SK-N-SH (cell line): ENCODE measurements around the gene SKOR2. TPM values are rescaled to one million over a fixed set of nuclear protein-coding genes. Genes with fewer than 3 reads are reported as not detected.
A peak's percentile ranks its signal among the peaks of the same experiment; 100 is the strongest.
"Not testable (repeated sequence)": the region's sequence is repeated elsewhere in the genome, so short reads cannot be mapped to it uniquely, and the experiment has no call there.

Experiments
- CTCF ChIA-PET: fragments of 300-600, 350-600 bp; formaldehyde crosslinking; extraction: SDS; loops from one replicate; lab custom pipeline; 2021; lab: Yijun Ruan, JAX
- POLR2A ChIA-PET: fragments of 350-600 bp; sonication (Branson Sonifier 250); formaldehyde crosslinking; extraction: SDS; loops from one replicate; lab custom pipeline; 2020; ENCODE audit warnings: antibody characterized with exemption, inconsistent platforms; lab: Yijun Ruan, JAX
- DNase-seq: peaks from one replicate; pipeline ENCODE4 v3.0.0; 2012
- H2AFZ ChIP-seq: fragments of 200-600 bp; sonication (generic); 2 replicates; pipeline ENCODE4 v1.8.1; 2016; ENCODE audit warnings: antibody characterized with exemption, mild to moderate bottlenecking, low read depth
- H3F3A ChIP-seq: fragments of 200-600 bp; sonication (generic); replicated peaks from 2 replicates; pipeline ENCODE3; 2016; ENCODE audit warnings: antibody characterized with exemption, mild to moderate bottlenecking; ENCODE audit not compliant: insufficient read depth
- H3K27ac ChIP-seq, 2 experiments: fragments of 200-500 bp in 1 of 2; fragments of 200-600 bp in 1 of 2; sonication (Bioruptor generic) in 1 of 2; sonication (generic), shearing (Covaris generic) in 1 of 2; 2 replicates each; pipeline versions ENCODE4 v1.5.1 to v1.6.1; 2014 to 2016; ENCODE audit warnings: low read depth in 2 of 2, inconsistent platforms in 1 of 2, low read length in 1 of 2, mild to moderate bottlenecking in 1 of 2, mixed read lengths in 1 of 2
- H3K27me3 ChIP-seq: fragments of 200-600 bp; sonication (generic), shearing (Covaris generic); 2 replicates; pipeline ENCODE4 v1.6.1; 2016; ENCODE audit warnings: mixed run types; ENCODE audit not compliant: insufficient read depth
- H3K36me3 ChIP-seq, 2 experiments: fragments of 200-500 bp in 1 of 2; fragments of 200-600 bp in 1 of 2; sonication (Bioruptor generic) in 1 of 2; sonication (generic) in 1 of 2; replicated peaks in 1 of 2; 2 replicates each; pipeline versions ENCODE3 to v1.5.1; 2014 to 2016; ENCODE audit warnings: low read length in 1 of 2, mild to moderate bottlenecking in 1 of 2; ENCODE audit not compliant: insufficient read depth in 2 of 2, control insufficient read depth in 1 of 2
- H3K4me1 ChIP-seq, 2 experiments: fragments of 200-500 bp in 1 of 2; fragments of 200-600 bp in 1 of 2; sonication (Bioruptor generic) in 1 of 2; sonication (generic), shearing (Covaris generic) in 1 of 2; 2 replicates each; pipeline versions ENCODE4 v1.5.1 to v1.6.1; 2014 to 2016; ENCODE audit warnings: low read depth in 1 of 2, low read length in 1 of 2, mixed run types in 1 of 2; ENCODE audit not compliant: insufficient read depth in 2 of 2, control insufficient read depth in 1 of 2
- H3K4me2 ChIP-seq: fragments of 200-600 bp; sonication (generic), shearing (Covaris generic); 2 replicates; pipeline ENCODE4 v1.6.1; 2017; ENCODE audit warnings: mixed run types
- H3K4me3 ChIP-seq, 2 experiments: fragments of 200-500 bp in 1 of 2; fragments of 200-600 bp in 1 of 2; sonication (Bioruptor generic) in 1 of 2; sonication (generic), shearing (Covaris generic) in 1 of 2; 2 replicates each; pipeline versions ENCODE4 v1.5.1 to v1.8.1; 2014 to 2016; ENCODE audit warnings: low read depth in 2 of 2, inconsistent platforms in 1 of 2, low read length in 1 of 2, mild to moderate bottlenecking in 1 of 2, mixed read lengths in 1 of 2, moderate library complexity in 1 of 2
- H3K79me2 ChIP-seq: fragments of 200-600 bp; sonication (generic); 2 replicates; pipeline ENCODE4 v1.8.1; 2017; ENCODE audit warnings: mild to moderate bottlenecking; ENCODE audit not compliant: insufficient read depth
- H3K9ac ChIP-seq: fragments of 200-600 bp; sonication (generic); 2 replicates; pipeline ENCODE4 v1.6.1; 2017; ENCODE audit warnings: mixed run types
- H3K9me2 ChIP-seq: fragments of 200-600 bp; sonication (generic); 2 replicates; pipeline ENCODE4 v1.6.1; 2017; ENCODE audit warnings: mixed run types
- H3K9me3 ChIP-seq: fragments of 200-600 bp; sonication (generic); 2 replicates; pipeline ENCODE4 v1.6.1; 2017; ENCODE audit warnings: mixed run types, mild to moderate bottlenecking, moderate library complexity
- H4K20me1 ChIP-seq: fragments of 200-600 bp; sonication (generic); 2 replicates; pipeline ENCODE4 v1.6.1; 2017; ENCODE audit warnings: mild to moderate bottlenecking, mixed run types; ENCODE audit not compliant: insufficient read depth
- ELF1 ChIP-seq: IDR thresholded peaks from 2 replicates; pipeline ENCODE4 v1.4.0; 2012
- GATA2 ChIP-seq: sonication (generic); formaldehyde crosslinking; IDR thresholded peaks from 2 replicates; pipeline ENCODE4 v1.5.0; 2020; ENCODE audit warnings: mild to moderate bottlenecking, missing genetic modification reagents
- IRF3 ChIP-seq: fragments of 150-350 bp; IDR thresholded peaks from 2 replicates; pipeline ENCODE4 v1.6.1; 2016; ENCODE audit warnings: mild to moderate bottlenecking, low read depth, low read length
- MXI1 ChIP-seq: IDR thresholded peaks from 2 replicates; pipeline ENCODE4 v1.6.1; 2012; ENCODE audit warnings: mild to moderate bottlenecking, low read depth, low read length, improper control_type of control experiment
- NRF1 ChIP-seq: IDR thresholded peaks from 2 replicates; pipeline ENCODE4 v1.6.1; 2012; ENCODE audit warnings: low read depth, mild to moderate bottlenecking, low read length
- PBX3 ChIP-seq: IDR thresholded peaks from 2 replicates; pipeline ENCODE4; 2012
- RCOR1 ChIP-seq: fragments of 150-350 bp; IDR thresholded peaks from 2 replicates; pipeline ENCODE4 v1.6.1; 2017; ENCODE audit warnings: antibody characterized with exemption, low read length
- REST ChIP-seq: IDR thresholded peaks from 2 replicates; pipeline ENCODE4 v1.6.1; 2012; ENCODE audit warnings: mild to moderate bottlenecking, low read depth, low read length, moderate library complexity
- RFX5 ChIP-seq: IDR thresholded peaks from 2 replicates; pipeline ENCODE4 v1.6.1; 2012; ENCODE audit warnings: mild to moderate bottlenecking, improper control_type of control experiment, low read length
- TCF12 ChIP-seq: IDR thresholded peaks from 2 replicates; pipeline ENCODE4 v1.4.0; 2012
- USF1 ChIP-seq: IDR thresholded peaks from 2 replicates; pipeline ENCODE4 v1.4.0; 2012; ENCODE audit warnings: low read depth, borderline replicate concordance
- ZBTB33 ChIP-seq: IDR thresholded peaks from 2 replicates; pipeline ENCODE4 v1.4.0; 2012; ENCODE audit warnings: low read depth, borderline replicate concordance
- WGBS: methylation state at CpG from one replicate; pipeline ENCODE4 v1.1.6; 2017; ENCODE audit warnings: low lambda C conversion rate; 5-methylcytosine and 5-hydroxymethylcytosine counted together
- polyA plus RNA-seq, 3 experiments: library from polyadenylated mRNA; depleted of rRNA; stranded (reverse); fragments of >200 nt; gene quantifications; 2 replicates each; pipeline ENCODE4 v1.2.3, GENCODE V29; 2012

SKOR2 gene
- polyA plus RNA-seq, 1 of the 3 experiments (the other 2 are of a cell fraction): not detected

- WGBS: 39% methylated on average over 5 of the region's 5 CpGs
- Histone ChIP-seq H3K4me2 (no peak overlapping the region), H3K4me3 (no peak overlapping the region), H3K9me3 (no peaks in the 10 kb centered on the region), H3F3A (no peaks in the 10 kb centered on the region), H3K79me2 (no peaks in the 10 kb centered on the region), H4K20me1 (no peaks in the 10 kb centered on the region), H3K27ac (no peak overlapping the region; a peak in 1 of 4 replicates), H2AFZ (no peak overlapping the region; the same call in 1 of the 2 replicates), H3K36me3 (no peaks in the 10 kb centered on the region), H3K27me3 (no peaks in the 10 kb centered on the region), H3K4me1 (no peaks in the 10 kb centered on the region), H3K9me2 (no peaks in the 10 kb centered on the region), H3K9ac (no peak overlapping the region)
- DNase-seq: no peak
- POLR2A ChIA-PET: no interaction called here
- TF ChIP-seq TCF12: no peak
- TF ChIP-seq GATA2 (CRISPR knock-in tag): peak; percentile 17; the same call in 1 of the 2 replicates
- TF ChIP-seq ELF1: no peak
- CTCF ChIA-PET: interaction anchor here (0.9 to 1.5 kb wide), 4 partner anchors 20 to 85 kb away, joined by 3 to 6 read pairs (median 4); no protein-coding TSS in a partner anchor
These were observed 66.9 kb downstream of the SKOR2 start for GRCh38 chr18:47184419-47185050.

GRCh38 chr18:47182156-47182555 is 69.3 kb downstream of the SKOR2 start:
- H3K9ac ChIP-seq, H3F3A ChIP-seq, DNase-seq, H3K9me2 ChIP-seq, H2AFZ ChIP-seq, H3K4me1 ChIP-seq, H3K27ac ChIP-seq, POLR2A ChIA-PET, H3K27me3 ChIP-seq, H4K20me1 ChIP-seq, H3K79me2 ChIP-seq, H3K4me3 ChIP-seq, H3K9me3 ChIP-seq, H3K36me3 ChIP-seq, H3K4me2 ChIP-seq: not testable (repeated sequence)
- 48% methylated on average over 5 of the region's 5 CpGs for WGBS
- CTCF ChIA-PET: interaction anchor here (1.0 to 2.2 kb wide), 2 partner anchors 22 to 573 kb away, joined by 3 to 11 read pairs; no protein-coding TSS in a partner anchor

GRCh38 chr18:47180765-47181164 is 70.7 kb downstream of the SKOR2 start:
- H4K20me1 ChIP-seq: no peaks in the 10 kb centered on the region
- H3K36me3 ChIP-seq: no peaks in the 10 kb centered on the region
- no peaks in the 10 kb centered on the region for H3K9me3 ChIP-seq
- no peak overlapping the region for H3K4me3 ChIP-seq
- DNase-seq: no peak
- H3K79me2 ChIP-seq: peaks cover 4% of the 10 kb centered on the region
- H3K27ac ChIP-seq: no peak overlapping the region
- no peak overlapping the region for H3K9ac ChIP-seq
- H3K9me2 ChIP-seq: no peaks in the 10 kb centered on the region
- H3K4me2 ChIP-seq: no peak overlapping the region
- CTCF ChIA-PET: interaction anchor here (0.7 kb wide), 1 partner anchor 113 kb away, joined by 3 read pairs; no protein-coding TSS in a partner anchor
- no peak overlapping the region for H2AFZ ChIP-seq
- no peaks in the 10 kb centered on the region for H3F3A ChIP-seq
- 57% methylated on average over 3 of the region's 3 CpGs for WGBS
- POLR2A ChIA-PET: no interaction called here
- no peaks in the 10 kb centered on the region for H3K27me3 ChIP-seq
- H3K4me1 ChIP-seq: no peaks in the 10 kb centered on the region
- TF ChIP-seq PBX3 (no peak), RFX5 (no peak), RCOR1 (no peak), REST (no peak), ZBTB33 (no peak), USF1 (no peak), IRF3 (no peak), MXI1 (no peak), NRF1 (no peak)
